Peyer's patch (tissue), 4 donors: Measurements from ENCODE around the gene STAP2.

Experiments used
- POLR2A ChIP-seq, 2 donors: fragments of 450-650 bp; IDR thresholded peaks; one replicate each; pipeline ENCODE4 v1.5.1; 2017; ENCODE audit warnings: antibody characterized with exemption in 2 of 2, mild to moderate bottlenecking in 2 of 2, moderate library complexity in 2 of 2
- TF ChIP-seq, protein P1 (sequence below), 6 experiments: fragments of 450-650 bp in 4 of 6; fragments of 200-600 bp in 2 of 6; sonication (generic) in 1 of 6; IDR thresholded peaks; one replicate each; pipeline ENCODE4 v1.5.1; 2017 to 2019; ENCODE audit warnings: antibody characterized with exemption in 6 of 6, mild to moderate bottlenecking in 3 of 6, moderate library complexity in 1 of 6

GRCh38 chr19:4328243-4328990, 10.2 kb downstream of the STAP2 start:
- TF ChIP-seq, protein P1, sequence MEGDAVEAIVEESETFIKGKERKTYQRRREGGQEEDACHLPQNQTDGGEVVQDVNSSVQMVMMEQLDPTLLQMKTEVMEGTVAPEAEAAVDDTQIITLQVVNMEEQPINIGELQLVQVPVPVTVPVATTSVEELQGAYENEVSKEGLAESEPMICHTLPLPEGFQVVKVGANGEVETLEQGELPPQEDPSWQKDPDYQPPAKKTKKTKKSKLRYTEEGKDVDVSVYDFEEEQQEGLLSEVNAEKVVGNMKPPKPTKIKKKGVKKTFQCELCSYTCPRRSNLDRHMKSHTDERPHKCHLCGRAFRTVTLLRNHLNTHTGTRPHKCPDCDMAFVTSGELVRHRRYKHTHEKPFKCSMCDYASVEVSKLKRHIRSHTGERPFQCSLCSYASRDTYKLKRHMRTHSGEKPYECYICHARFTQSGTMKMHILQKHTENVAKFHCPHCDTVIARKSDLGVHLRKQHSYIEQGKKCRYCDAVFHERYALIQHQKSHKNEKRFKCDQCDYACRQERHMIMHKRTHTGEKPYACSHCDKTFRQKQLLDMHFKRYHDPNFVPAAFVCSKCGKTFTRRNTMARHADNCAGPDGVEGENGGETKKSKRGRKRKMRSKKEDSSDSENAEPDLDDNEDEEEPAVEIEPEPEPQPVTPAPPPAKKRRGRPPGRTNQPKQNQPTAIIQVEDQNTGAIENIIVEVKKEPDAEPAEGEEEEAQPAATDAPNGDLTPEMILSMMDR (IDR thresholded peaks at IDR 0.05): no peak
- no peak for TF ChIP-seq POLR2A (IDR thresholded peaks at IDR 0.05)
